Sciatic nerve (tissue), 2 donors: ENCODE data around the gene TMEM204. TPM values are rescaled to one million over a fixed set of nuclear protein-coding genes. Genes with fewer than 3 reads are reported as not detected.
"Not testable (repeated sequence)": the region's sequence is repeated elsewhere in the genome, so short reads cannot be mapped to it uniquely, and the experiment has no call there.

Experiments used
- ATAC-seq: fragments of 200-7000 bp; cut with Tn5 transposase; one replicate; pipeline ENCODE4 v1.9.1; 2020; ENCODE audit warnings: mild to moderate bottlenecking, moderate library complexity
- DNase-seq: peaks from one replicate; pipeline ENCODE4 v3.0.0-alpha.2; 2020; ENCODE audit warnings: low spot score
- intact Hi-C: fragments of 100-400 bp; cut with DNase I; formaldehyde crosslinking; loops from one replicate; pipeline ENCODE4 v1.14.2; 2022
- total RNA-seq: library from RNA; stranded (reverse); fragmentation: NEBNext Ultra II Directional; extraction: Animal tissue kit (Norgen Biotek cat#: 25700); gene quantifications from one replicate; pipeline ENCODE4 v1.2.1, GENCODE V29; 2021
- donor health status: DM: no; HTN: no; CAD: no.
- donor health status: DM: no; HTN: no; CAD: no.

The TMEM204 gene
- total RNA-seq, 1 donor from 2014 or later: 20.4 TPM

GRCh38 chr16:1571012-1571671 lies 37.7 kb downstream of the TMEM204 start:
- DNase-seq (no peak), ATAC-seq (no peak)
- intact Hi-C loops: no loop called here

DNA sequence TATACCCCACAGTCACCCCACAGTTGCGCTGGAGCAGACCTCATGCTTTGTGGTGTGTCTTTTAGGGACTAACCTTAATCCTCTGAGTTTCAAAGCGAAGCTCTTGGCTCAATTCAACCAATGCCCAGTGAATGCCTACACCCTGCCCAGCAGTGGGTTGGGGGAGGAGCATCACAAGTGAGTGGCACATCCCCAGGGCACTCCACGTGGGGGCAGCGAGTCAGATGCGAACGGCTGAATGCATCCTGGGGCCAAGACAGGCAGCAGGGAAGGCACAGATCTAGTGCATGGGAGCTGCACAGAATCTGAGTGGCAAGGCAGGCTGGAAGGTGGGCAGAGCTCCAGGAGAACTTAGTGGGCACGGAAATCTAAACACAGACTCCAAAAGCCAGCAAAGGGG lies 39.2 kb downstream of the TMEM204 start:
- no peak for ATAC-seq
- intact Hi-C loops: no loop called here
- DNase-seq: no peak

DNA sequence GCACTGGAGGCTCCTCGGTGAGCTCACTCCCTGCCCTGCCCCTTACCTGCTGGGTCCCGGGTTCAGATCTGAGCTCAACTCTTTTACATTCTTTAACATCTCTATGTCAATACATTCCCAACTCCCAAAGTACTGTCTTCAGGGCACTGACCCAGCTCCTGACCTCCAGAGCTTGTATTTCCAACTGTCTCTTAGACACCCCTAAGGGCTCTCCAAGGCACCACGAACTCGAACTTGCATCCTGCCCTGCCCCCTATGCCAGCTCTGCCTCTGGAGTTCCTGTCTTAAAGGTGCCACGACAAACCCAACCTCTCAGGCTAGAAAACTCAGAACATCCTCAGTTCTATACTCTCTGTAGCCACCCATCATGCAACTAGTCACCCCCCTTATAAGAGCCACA lies 39.8 kb downstream of the TMEM204 start:
- intact Hi-C loops: no loop called here
- DNase-seq: no peak
- no peak for ATAC-seq

DNA sequence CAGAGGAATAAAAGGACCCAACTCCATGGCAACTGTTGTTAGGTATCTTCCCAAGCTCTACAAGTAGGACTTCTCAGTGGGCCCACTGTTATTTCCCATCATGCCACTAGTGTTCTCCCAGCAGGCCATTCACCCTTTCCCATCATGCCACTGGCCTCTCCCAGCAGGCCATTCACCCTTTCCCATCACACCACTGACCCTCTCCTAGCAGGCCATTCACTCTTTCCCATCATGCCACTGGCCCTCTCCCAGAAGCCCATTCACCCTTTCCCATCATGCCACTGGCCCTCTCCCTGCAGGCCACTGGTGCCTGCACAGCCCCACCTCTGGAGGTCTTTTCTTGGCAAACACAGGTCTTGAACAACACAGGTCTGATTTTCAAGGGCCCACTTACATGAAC lies 42.1 kb downstream of the TMEM204 start:
- DNase-seq: no peak
- intact Hi-C loops: no loop called here
- ATAC-seq: no peak

DNA sequence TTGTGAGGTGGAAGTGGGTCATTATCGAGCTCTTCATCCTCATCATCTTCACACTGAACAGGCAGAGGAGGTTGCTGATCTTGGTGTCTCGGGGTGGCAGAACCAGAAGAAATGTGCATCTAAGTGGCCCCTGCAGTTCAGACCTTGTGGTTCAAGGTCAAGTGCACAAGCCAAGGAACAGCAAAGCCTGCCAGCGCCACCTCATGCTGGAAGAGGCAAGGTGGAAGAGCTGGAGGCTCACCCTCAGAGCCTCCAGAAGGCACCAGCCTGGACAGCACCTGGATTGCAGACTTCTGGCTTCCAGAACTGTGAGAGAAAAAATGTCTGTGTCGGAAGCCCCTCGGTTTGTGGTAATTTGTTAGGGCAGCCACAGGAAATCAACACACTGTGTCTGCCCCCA lies 45.7 kb downstream of the TMEM204 start:
- intact Hi-C loops: no loop called here
- ATAC-seq (no peak), DNase-seq (no peak)

GRCh38 chr16:1580256-1580655 lies 46.8 kb downstream of the TMEM204 start:
- no peak for ATAC-seq
- intact Hi-C loops: no loop called here
- DNase-seq: no peak

- intact Hi-C loops: no loop called here
- no peak for ATAC-seq
Measured at GRCh38 chr16:1580956-1581355, 47.5 kb downstream of the TMEM204 start.

GRCh38 chr16:1581804-1582203 lies 48.3 kb downstream of the TMEM204 start:
- ATAC-seq: no peak
- no peak for DNase-seq
- intact Hi-C loops: no loop called here

More at GRCh38 chr16:1580956-1581355, 47.5 kb downstream of the TMEM204 start:
- no peak for DNase-seq

GRCh38 chr16:1583180-1583579 lies 49.7 kb downstream of the TMEM204 start:
- intact Hi-C loops: no loop called here
- ATAC-seq (no peak), DNase-seq (no peak)

DNA sequence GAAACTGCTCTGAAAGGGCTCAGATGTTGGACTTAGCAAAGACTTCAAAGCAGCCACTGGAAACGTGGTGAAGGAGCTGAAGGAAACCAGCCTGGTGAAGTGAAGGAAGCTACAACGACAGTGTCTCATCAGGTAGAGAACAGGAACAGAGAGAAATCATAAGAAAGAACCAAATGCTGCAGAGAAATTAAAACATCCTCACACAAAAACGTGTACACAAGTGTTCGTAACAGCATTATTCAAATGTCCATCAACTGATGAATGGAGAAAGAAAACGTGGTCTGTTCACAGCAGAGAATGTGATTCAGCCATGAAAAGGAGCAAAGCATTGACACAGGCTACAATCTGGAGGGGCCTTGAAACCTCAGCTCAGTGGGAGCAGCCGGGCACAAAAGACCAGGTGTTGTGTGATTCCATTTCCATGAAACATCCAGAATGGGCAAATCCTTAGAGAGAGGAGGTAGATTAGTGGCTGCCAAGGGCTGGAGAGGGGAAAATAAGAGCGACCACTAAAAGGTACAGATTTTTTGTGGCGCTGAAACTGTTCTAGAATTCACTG lies 51.5 kb downstream of the TMEM204 start:
- ATAC-seq: no peak
- intact Hi-C loops: no loop called here
- no peak for DNase-seq

DNA sequence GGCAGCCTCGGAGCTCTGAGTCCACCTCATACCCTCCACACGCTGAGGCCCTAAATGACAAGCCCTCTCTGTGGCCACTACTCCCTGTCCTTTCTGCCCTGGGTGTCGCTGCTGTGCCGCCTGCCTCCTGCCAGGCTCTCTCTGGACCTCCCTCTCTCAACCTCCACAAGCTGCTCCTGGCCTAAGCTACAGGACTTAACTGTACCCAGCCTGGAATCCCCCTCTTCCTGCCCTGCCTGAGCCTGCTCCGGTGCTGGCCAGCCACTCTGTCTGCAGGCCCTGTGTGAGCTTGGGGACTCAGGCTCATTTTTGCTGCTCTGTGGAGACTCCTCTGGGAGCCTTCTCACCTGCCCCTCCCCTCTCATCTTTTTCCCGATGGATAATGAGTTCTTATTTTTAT lies 56.9 kb downstream of the TMEM204 start:
- intact Hi-C loops: no loop called here
- DNase-seq (no peak), ATAC-seq (no peak)

DNA sequence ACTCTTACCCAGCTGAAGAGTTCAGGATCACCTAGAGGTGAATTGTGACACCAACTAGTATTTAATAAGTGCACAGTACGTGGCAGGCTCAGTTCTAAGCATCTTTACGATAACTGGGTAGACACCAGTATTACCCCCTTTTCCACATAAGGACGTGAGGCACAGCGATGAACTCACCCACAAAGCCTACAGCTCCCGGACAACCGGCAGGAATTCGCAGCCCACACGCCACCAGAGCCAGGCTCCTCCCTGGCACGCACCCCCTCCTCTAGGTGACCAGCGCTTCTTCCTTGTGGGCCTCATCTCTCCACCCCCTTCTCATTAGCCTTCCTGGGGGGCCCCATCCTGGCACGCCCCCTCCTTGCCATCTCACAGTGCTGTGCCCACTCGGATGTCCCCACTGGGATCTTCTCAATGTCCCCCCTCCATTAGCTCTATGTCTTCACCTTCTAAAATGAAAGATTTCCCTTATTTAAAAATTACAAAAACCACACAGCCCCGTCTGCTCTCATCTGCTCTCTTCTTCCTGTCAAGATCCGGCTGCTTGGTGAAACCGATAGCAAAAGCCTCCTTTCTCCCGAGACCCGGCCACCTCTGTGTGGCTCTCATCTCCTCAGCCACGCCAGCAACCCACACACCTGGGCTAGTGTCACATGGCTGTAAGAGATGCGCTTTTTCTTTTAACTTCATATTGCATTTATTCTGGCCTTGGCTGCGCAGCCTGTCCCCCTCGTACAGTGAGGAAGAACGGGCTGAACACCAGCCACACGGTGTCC lies 57.7 kb downstream of the TMEM204 start:
- no peak for ATAC-seq
- intact Hi-C loops: no loop called here
- no peak for DNase-seq

- ATAC-seq (no peak), DNase-seq (no peak)
- intact Hi-C loops: no loop called here
Measured at GRCh38 chr16:1592446-1592845, 59.0 kb downstream of the TMEM204 start.

- ATAC-seq, DNase-seq, intact Hi-C loops: not testable (repeated sequence)
Measured at GRCh38 chr16:1595511-1595910, 62.0 kb downstream of the TMEM204 start.

DNA sequence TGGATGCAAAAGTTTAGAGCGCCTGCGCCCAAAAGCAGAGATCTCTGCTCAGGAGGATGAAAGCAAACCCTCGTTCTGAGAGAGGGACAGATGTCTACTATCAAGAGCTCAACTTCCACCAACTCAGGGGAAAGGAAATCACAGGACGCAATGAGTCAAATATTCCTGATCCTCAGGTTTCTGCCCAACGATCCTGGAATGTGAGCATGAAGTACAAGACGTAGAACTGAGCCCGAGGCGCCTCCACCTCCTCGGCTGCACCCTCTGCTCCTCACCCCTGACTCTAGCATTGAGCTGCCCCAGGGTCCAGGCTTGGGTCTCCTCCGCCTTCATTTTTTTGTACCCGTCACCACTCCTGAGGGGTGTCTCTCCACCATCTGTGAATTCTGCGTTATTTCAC lies 63.0 kb downstream of the TMEM204 start:
- ATAC-seq (no peak), DNase-seq (no peak)
- intact Hi-C loops: no loop called here

- intact Hi-C loops: no loop called here
- no peak for DNase-seq
- ATAC-seq: no peak
Measured at GRCh38 chr16:1597154-1597553, 63.7 kb downstream of the TMEM204 start.

DNA sequence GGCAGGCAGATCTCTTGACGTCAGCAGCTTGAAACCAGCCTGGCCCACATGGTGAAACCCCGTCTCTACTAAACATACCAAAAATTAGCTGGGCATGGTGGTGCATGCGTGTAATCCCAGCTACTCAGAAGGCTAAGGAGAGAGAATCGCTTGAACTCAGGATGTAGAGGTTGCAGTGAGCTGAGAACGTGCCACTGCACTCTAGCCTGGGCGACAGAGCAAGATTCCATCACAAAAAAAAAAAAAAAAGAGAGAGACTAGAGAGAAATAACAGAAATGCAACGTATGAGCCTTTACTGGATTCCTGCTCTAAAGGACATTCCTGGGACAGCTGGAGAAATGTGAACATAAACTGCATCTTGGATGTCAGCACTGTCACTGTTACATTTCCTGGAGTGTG lies 67.6 kb downstream of the TMEM204 start:
- intact Hi-C loops: no loop called here
- ATAC-seq (no peak), DNase-seq (no peak)

DNA sequence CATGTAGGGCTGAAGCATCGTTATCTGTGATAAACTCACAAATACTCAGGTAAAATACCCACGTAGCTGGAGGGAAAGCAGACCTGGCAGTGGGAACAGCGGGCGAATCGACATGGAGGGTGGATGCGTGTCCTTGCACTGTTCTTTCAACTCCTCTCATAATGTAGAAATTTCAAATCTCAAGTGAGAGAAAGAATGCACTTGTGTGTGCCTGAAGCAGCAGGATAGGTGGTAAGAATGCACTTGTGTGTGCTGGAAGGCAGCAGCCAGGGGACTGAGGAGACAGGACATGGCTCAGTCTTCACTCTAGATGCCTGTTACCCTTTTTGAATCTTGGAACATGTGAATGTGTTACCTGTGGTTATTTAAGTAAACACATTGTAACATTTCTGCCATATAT lies 68.0 kb downstream of the TMEM204 start:
- intact Hi-C loops: no loop called here
- ATAC-seq: no peak

DNA sequence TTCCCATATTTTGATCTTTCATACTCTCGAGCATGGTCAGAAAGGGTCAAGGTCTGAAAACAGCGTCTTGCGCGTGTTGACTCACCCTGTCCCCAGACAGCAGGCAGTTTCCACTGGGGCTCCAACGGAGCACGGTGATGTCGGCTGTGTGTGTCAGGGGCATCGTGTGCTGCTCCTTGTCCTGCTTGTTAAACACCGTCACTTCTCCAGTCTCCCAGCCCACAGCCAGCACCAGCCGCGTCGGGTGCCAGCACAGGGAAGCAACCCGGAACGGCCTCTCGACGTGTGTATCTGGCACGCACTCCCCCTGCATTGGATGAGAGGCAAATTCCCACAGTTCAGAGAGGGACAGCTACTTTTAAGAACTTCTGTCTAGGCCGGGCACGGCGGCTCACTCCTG lies 68.8 kb downstream of the TMEM204 start:
- no peak for DNase-seq
- intact Hi-C loops: no loop called here
- ATAC-seq: no peak

More for the DNA sequence above, 68.0 kb downstream of the TMEM204 start:
- no peak for DNase-seq
